ENCODE results near the gene CAMTA1.

DNA sequence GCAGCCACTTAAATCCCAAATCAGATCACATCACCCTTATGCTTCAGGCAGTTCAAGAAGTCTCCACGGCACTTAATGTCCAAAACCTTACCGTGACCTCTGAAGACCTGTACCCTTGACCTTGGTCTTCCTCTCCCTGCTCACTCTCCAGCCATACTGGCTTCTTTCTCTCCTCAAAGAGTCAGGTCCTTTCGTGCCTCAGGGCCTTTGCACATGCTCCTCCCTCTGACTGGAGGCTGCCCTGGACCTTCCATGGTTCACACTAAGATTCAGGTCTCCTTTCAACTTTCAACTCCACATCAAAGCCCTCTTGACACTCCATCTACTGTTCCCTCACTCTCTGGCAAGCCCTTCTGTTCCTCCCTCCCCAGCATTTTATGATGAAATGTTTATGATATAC, 695.9 kb downstream of the CAMTA1 start:
- TF ChIP-seq, protein P1, sequence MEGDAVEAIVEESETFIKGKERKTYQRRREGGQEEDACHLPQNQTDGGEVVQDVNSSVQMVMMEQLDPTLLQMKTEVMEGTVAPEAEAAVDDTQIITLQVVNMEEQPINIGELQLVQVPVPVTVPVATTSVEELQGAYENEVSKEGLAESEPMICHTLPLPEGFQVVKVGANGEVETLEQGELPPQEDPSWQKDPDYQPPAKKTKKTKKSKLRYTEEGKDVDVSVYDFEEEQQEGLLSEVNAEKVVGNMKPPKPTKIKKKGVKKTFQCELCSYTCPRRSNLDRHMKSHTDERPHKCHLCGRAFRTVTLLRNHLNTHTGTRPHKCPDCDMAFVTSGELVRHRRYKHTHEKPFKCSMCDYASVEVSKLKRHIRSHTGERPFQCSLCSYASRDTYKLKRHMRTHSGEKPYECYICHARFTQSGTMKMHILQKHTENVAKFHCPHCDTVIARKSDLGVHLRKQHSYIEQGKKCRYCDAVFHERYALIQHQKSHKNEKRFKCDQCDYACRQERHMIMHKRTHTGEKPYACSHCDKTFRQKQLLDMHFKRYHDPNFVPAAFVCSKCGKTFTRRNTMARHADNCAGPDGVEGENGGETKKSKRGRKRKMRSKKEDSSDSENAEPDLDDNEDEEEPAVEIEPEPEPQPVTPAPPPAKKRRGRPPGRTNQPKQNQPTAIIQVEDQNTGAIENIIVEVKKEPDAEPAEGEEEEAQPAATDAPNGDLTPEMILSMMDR (IDR thresholded peaks at IDR 0.05), result no peak
- TF ChIP-seq EP300 (IDR thresholded peaks at IDR 0.05) (no peak), POLR2A (IDR thresholded peaks at IDR 0.05) (no peak), POLR2AphosphoS5 (IDR thresholded peaks at IDR 0.05) (no peak)
